ENCODE measurements around the gene CHPF.

Gene CHPF

GRCh38 chr2:219496247-219496824 lies 47.3 kb downstream of the CHPF start:
- no peak for DNase-seq

- peak; percentile 65 to 76 (median 72) for DNase-seq
Observed at GRCh38 chr2:219495531-219496122, 48.0 kb downstream of the CHPF start.

- no peak for DNase-seq
Observed at GRCh38 chr2:219494952-219495530, 48.6 kb downstream of the CHPF start.

GRCh38 chr2:219493086-219493485 lies 50.5 kb downstream of the CHPF start:
- DNase-seq: no peak

GRCh38 chr2:219492575-219492974 lies 51.0 kb downstream of the CHPF start:
- DNase-seq: no peak

- no peak for DNase-seq
Observed at GRCh38 chr2:219491278-219491963, 52.2 kb downstream of the CHPF start.

GRCh38 chr2:219490600-219491130 lies 52.9 kb downstream of the CHPF start:
- DNase-seq: no peak

- no peak for DNase-seq
Observed at GRCh38 chr2:219490186-219490585, 53.4 kb downstream of the CHPF start.

GRCh38 chr2:219489315-219489714 lies 54.3 kb downstream of the CHPF start:
- no peak for DNase-seq
